SW 1271 (cell line): ENCODE data around the gene DHRS3.

ENCODE experiments used
- DNase-seq, 2 experiments: peaks; one replicate each; lab custom pipeline; 2025; lab: John Stamatoyannopoulos, UW

Gene DHRS3

GRCh38 chr1:12640237-12640957 is 22.4 kb upstream of the DHRS3 start:
- no peak for DNase-seq

GRCh38 chr1:12637693-12638092 is 19.7 kb upstream of the DHRS3 start:
- DNase-seq = no peak

- DNase-seq = no peak
These were observed 18.3 kb upstream of the DHRS3 start for GRCh38 chr1:12636098-12636950.

GRCh38 chr1:12634696-12635202 is 16.7 kb upstream of the DHRS3 start:
- no peak for DNase-seq

GRCh38 chr1:12634156-12634555 is 16.1 kb upstream of the DHRS3 start:
- no peak for DNase-seq

- DNase-seq = no peak
These were observed 13.6 kb upstream of the DHRS3 start for GRCh38 chr1:12631571-12631970.

GRCh38 chr1:12630946-12631530 is 13.0 kb upstream of the DHRS3 start:
- no peak for DNase-seq

- DNase-seq = no peak
These were observed 12.2 kb upstream of the DHRS3 start for GRCh38 chr1:12629985-12630760.

GRCh38 chr1:12629511-12629956 is 11.5 kb upstream of the DHRS3 start:
- DNase-seq = no peak

GRCh38 chr1:12627296-12627695 is 9.3 kb upstream of the DHRS3 start:
- DNase-seq = no peak

- no peak for DNase-seq
These were observed 8.9 kb upstream of the DHRS3 start for GRCh38 chr1:12626888-12627287.

GRCh38 chr1:12625276-12625675 is 7.3 kb upstream of the DHRS3 start:
- no peak for DNase-seq

GRCh38 chr1:12622506-12622905 is 4.5 kb upstream of the DHRS3 start:
- no peak for DNase-seq

- no peak for DNase-seq
These were observed 3.6 kb upstream of the DHRS3 start for GRCh38 chr1:12621346-12622335.

GRCh38 chr1:12620931-12621330 is 2.9 kb upstream of the DHRS3 start:
- no peak for DNase-seq

- DNase-seq = no peak
These were observed 2.5 kb upstream of the DHRS3 start for GRCh38 chr1:12620488-12620865.

GRCh38 chr1:12619792-12620487 is 1.9 kb upstream of the DHRS3 start:
- peak; percentile 17 to 69 for DNase-seq

- peak in 1 of 2 experiments; percentile 14 for DNase-seq
These were observed 1.2 kb upstream of the DHRS3 start for GRCh38 chr1:12618965-12619791.

- no peak for DNase-seq
These were observed 603 bp upstream of the DHRS3 start for GRCh38 chr1:12618661-12618964.
